C4-2B (cell line): ENCODE results near the gene AMDHD1.

ENCODE experiments used
- H3K27ac ChIP-seq: fragments of 450-650 bp; 2 replicates; pipeline ENCODE4 v1.5.1; 2017
- ZFX ChIP-seq: fragments of 450-650 bp; IDR thresholded peaks from 2 replicates; pipeline ENCODE4 v1.6.1; 2017
- TF ChIP-seq, protein P1 (sequence below): fragments of 450-650 bp; conservative IDR thresholded peaks from 2 replicates; pipeline ENCODE4 v1.5.1; 2017; ENCODE audit warnings: mild to moderate bottlenecking

AMDHD1 gene

DNA sequence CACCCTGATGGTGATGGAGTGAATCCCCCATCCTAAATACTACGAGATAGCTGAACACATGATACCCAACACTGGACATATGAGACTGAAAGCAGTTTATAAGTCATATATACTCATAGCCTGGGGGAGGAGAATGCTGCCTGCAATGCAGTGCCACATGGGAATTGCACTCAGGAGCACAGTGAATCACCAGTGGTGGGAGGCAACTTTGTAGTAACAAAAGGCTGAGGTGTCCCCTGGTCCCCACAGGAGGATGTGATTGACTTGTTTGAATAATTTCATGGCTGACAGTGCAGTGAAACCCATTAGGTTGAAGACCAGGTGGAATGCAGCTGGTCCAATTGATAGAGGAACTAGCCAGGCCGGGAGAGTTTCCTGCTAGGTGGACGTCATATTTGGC is 20.9 kb upstream of the AMDHD1 start:
- TF ChIP-seq, protein P1, sequence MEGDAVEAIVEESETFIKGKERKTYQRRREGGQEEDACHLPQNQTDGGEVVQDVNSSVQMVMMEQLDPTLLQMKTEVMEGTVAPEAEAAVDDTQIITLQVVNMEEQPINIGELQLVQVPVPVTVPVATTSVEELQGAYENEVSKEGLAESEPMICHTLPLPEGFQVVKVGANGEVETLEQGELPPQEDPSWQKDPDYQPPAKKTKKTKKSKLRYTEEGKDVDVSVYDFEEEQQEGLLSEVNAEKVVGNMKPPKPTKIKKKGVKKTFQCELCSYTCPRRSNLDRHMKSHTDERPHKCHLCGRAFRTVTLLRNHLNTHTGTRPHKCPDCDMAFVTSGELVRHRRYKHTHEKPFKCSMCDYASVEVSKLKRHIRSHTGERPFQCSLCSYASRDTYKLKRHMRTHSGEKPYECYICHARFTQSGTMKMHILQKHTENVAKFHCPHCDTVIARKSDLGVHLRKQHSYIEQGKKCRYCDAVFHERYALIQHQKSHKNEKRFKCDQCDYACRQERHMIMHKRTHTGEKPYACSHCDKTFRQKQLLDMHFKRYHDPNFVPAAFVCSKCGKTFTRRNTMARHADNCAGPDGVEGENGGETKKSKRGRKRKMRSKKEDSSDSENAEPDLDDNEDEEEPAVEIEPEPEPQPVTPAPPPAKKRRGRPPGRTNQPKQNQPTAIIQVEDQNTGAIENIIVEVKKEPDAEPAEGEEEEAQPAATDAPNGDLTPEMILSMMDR = no peak
- TF ChIP-seq ZFX = no peak
- no peak overlapping the region for H3K27ac ChIP-seq

DNA sequence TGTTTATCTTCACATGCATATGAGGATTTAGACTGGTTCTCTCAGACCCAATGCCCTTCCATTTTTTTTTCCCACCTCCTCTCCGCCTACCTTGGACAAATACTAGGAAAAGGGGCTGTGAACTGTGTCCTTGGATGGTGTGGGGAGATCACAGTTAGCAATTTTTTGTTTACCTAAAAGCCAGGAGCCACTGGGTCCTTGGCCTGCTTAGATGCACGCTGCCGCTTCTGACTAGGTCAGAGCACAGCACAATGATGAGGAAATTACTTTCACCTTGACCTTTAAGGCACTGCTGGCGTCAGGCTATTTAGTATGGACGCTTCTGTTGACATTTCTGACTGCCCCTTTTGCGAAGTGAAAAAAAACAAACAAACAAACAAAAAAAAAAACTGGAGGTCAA is 2.6 kb upstream of the AMDHD1 start:
- TF ChIP-seq ZFX = no peak
- TF ChIP-seq, protein P1 = no peak

DNA sequence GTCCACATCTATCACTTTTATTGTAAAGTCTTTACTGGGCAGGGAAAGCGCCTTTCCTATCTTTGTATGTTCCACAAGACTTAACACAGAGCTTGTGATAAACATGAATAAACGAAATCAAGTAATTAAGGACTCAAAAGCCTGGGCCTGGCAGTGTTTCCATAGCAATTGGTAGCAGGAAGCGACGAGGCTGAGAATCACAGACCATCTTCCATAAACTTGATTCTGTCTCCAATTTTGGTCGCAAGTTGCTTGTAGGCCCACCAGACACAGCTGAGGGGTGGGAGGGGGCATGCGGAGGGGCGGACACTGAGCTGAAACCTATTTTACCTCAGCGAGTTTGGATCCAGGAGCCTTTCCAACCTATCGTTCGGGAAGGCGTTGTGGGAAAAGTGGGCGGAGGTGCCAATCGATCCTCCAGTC is 1.0 kb upstream of the AMDHD1 start:
- TF ChIP-seq, protein P1 = no peak
- TF ChIP-seq ZFX = no peak
- peak overlapping the region; percentile 36; the same call in 1 of the 2 replicates for H3K27ac ChIP-seq

More for the DNA sequence above, 2.6 kb upstream of the AMDHD1 start:
- no peak overlapping the region for H3K27ac ChIP-seq

DNA sequence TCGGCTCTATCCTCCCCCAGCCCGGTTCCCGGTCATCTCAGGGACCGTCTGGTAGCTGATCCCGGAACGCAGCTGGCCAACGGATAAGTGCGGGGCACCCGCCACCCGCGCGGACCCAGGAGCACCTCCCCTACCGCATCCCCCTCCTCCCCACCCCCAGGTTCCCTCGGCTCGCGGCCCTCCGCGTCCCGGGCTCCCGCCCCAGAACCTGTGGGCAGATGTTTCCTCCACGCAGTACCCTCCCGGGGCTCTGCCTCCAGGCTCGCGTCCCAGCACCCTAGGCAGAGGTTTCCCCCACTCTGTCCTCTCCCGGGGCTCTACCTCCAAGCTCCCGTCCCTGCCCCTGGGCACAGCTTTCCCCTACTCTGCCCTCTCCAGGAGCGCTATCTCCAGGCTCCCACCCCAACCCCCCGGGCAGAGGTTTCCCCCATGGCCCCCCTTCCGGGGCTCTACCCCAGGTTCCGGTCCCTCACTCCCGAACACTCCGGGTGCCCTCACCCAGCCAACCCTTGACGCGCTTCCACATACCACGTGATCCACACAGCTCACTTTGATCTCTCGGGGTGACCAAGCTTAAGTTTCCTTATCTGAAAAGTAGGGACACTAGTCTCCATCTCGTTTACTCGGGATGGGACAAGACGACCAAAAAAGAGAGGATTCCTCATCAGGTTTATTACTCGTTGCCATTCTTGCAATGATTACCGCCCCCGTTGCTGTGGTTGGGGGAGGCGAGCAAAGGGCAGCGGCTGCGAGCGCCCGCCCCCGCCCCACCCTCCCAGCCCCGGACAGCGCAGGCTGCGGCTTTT is 404 bp upstream of the AMDHD1 start, which contains the start of gene CCDC38:
CCDC38 (minus strand) TSS at position 91 of the 806 bp plus-strand sequence. CDS start 6,105 bp downstream, outside the sequence.
- no peak for TF ChIP-seq ZFX
- TF ChIP-seq, protein P1 = no peak

DNA sequence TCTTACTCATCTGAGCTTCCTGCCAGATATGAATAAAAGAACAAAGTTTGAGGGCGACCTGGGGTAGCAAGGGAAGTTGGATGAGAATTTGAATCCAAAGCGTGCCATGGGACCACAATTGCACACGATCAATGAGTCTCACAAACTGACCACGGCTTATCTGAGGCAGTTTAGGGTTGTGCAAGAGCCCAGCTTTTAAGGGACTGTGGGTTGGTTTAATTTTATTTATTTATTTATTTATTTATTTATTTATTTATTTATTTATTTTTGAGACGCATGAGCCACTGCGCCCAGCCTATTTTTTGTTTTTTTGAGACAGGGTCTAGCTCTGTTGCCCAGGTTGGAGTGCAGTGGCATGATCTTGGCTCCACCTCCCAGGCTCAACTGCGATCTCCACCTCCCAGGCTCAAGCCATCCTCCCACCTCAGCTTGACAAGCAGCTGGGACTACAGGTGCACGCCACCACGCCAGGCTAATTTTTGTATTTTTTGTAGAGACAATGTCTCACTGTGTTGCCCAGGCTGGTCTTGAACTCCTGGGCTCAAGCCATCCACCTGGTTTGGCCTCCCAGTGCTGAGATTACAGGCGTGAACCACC is 1.1 kb downstream of the AMDHD1 start:
- TF ChIP-seq, protein P1 = no peak
- no peak for TF ChIP-seq ZFX
- H3K27ac ChIP-seq = no peak overlapping the region

More for the DNA sequence above, 404 bp upstream of the AMDHD1 start, which contains the start of gene CCDC38:
- peak within 1 kb of the TSS; percentile 36; the same call in 1 of the 2 replicates for H3K27ac ChIP-seq

DNA sequence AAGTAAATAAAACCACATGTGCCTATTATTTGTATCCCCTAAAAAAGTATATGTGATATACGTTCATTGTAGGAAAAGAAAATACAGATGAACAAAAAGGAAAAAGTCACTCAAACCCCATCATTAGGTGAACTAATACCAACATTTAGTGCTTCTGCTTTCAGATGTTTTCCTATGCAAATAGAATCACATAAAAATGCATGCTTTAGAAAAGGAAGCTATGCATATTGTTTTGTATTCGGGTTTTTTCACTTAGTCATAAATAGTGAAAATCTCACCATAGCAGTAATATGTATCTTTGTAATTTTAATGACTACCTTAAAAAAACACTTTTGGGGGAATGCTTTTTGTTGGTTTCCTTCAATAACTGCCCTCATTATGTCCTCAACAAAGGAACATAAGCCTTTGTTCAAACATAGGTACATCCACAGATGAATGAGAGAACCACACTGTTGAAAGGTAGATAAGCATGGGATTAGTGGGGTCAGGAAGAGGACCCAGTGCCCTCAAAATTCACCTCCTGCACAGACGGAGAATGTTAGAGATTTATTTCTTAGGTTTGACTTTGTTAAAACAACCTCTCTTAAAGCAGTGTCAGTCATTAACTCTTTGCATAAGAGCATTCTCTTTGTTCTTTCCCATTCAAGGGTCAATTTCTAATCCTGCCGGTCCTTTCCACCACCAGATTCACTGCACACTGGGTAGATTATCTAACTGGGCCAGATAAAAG is 6.5 kb downstream of the AMDHD1 start:
- no peak overlapping the region for H3K27ac ChIP-seq
- TF ChIP-seq, protein P1 = no peak
- no peak for TF ChIP-seq ZFX

DNA sequence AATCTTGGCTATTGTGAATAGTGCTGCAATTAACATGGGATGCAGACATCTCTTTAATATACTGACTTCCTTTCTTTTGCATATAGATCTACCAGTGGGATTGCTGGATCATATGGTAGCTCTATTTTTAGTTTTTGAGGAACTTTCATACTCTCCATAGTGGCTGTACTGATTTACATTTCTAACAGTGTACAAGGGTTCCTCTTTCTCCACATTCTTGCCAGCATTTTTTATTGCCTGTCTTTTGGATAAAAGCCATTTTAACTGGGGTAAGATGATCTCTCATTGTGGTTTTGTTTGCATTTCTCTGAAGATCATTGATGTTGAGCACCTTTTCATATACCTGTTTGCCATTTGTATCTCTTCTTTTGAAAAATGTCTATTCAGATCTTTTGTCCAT is 8.4 kb downstream of the AMDHD1 start:
- H3K27ac ChIP-seq = no peak overlapping the region
- TF ChIP-seq, protein P1 = no peak
- TF ChIP-seq ZFX = no peak
